Endothelial cell of umbilical vein (primary cell): ENCODE measurements around the gene MORC2.

Experiments used
- FOS ChIP-seq: IDR thresholded peaks from 2 replicates; pipeline ENCODE4 v1.6.1; 2011; ENCODE audit warnings: mild to moderate bottlenecking, low read length, moderate library complexity, borderline replicate concordance; ENCODE audit not compliant: insufficient read depth
- JUN ChIP-seq: IDR thresholded peaks from 2 replicates; pipeline ENCODE4 v1.6.1; 2011; ENCODE audit warnings: borderline replicate concordance, low read depth; ENCODE audit not compliant: insufficient read length, insufficient read depth
- POLR2A ChIP-seq: IDR thresholded peaks from 2 replicates; pipeline ENCODE4 v1.6.1; 2012; ENCODE audit warnings: low read depth, mild to moderate bottlenecking, control low read depth, low read length
- POLR2AphosphoS5 ChIP-seq: IDR thresholded peaks from 2 replicates; pipeline ENCODE4 v1.6.1; 2012; ENCODE audit warnings: low read depth, mild to moderate bottlenecking, control low read depth, low read length, moderate library complexity; ENCODE audit not compliant: insufficient read depth
- TF ChIP-seq, protein P1 (sequence below), 2 donors: IDR thresholded peaks; 1 replicate in 1 of 2; 2 replicates in 1 of 2; pipeline ENCODE4 v1.5.1; 2011; ENCODE audit warnings: low read length in 2 of 2, mild to moderate bottlenecking in 2 of 2, moderate library complexity in 2 of 2, control low read depth in 1 of 2, inconsistent platforms in 1 of 2, low read depth in 1 of 2; ENCODE audit not compliant: insufficient read depth in 1 of 2; ENCODE audit errors: extremely low read depth in 1 of 2

DNA sequence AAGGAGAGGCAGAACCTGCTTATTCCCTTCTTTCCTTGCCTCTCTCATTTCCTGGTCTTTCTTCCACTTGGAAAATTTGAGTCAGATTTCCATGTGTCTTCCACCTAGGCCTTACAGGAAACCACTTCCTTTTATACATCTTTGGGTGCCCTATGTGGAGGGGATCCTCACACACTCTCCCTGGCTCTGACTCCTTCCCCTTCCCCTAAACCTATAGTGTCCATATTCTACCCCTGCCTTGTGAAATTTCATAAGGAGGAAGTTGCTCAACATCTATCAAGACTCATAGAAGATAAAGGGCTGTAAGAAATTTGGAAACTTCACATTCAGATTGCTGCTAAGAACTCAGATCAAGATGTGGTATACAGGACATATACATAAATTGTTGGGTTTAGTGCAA, 20.9 kb upstream of the MORC2 start:
- TF ChIP-seq POLR2A (no peak), POLR2AphosphoS5 (no peak), FOS (no peak), JUN (no peak)
- TF ChIP-seq, protein P1, sequence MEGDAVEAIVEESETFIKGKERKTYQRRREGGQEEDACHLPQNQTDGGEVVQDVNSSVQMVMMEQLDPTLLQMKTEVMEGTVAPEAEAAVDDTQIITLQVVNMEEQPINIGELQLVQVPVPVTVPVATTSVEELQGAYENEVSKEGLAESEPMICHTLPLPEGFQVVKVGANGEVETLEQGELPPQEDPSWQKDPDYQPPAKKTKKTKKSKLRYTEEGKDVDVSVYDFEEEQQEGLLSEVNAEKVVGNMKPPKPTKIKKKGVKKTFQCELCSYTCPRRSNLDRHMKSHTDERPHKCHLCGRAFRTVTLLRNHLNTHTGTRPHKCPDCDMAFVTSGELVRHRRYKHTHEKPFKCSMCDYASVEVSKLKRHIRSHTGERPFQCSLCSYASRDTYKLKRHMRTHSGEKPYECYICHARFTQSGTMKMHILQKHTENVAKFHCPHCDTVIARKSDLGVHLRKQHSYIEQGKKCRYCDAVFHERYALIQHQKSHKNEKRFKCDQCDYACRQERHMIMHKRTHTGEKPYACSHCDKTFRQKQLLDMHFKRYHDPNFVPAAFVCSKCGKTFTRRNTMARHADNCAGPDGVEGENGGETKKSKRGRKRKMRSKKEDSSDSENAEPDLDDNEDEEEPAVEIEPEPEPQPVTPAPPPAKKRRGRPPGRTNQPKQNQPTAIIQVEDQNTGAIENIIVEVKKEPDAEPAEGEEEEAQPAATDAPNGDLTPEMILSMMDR (IDR thresholded peaks at IDR 0.05; ENCODE audit: extremely low read depth in 1 of 2, insufficient read depth in 1 of 2, low read depth in 1 of 2, low read length in 2 of 2): no peak
